Measurements from ENCODE around the gene ZNF652. TPM values are rescaled to one million over a fixed set of nuclear protein-coding genes. Genes with fewer than 3 reads are reported as not detected.
"Not testable (repeated sequence)": the region's sequence is repeated elsewhere in the genome, so short reads cannot be mapped to it uniquely, and the experiment has no call there.

ZNF652 gene
- polyA plus RNA-seq, 1 experiment, result 5.3 TPM

DNA sequence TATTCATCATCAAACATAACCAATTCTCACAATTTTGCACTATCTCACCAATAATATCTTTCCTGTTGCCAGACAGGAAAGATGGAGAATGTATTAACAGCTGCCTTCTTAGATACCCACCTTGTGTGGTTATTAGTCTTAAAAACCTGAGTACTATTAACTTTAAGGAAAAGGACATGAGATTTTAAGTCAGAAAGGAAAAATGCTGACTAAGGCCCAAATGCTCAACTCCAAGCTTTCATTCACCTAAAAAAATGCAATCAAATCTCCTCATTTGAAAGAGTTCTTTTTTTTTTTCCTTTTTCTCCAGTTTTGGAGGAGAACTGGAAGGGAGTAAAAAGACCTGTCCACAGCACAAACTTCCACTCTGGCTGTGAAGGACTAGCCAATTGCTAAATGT lies 70.1 kb downstream of the ZNF652 start:
- no peak overlapping the region for H3K4me3 ChIP-seq (ENCODE audit: low read depth, low read length)
- CTCF ChIA-PET, result interaction anchor here (0.7 to 5.0 kb wide), 10 partner anchors 8 to 1713 kb away, joined by 3 to 23 read pairs (median 8); no protein-coding TSS in a partner anchor
- no peaks in the 10 kb centered on the region for H3K27me3 ChIP-seq (ENCODE audit: control insufficient read depth, insufficient read depth, low read length)
- POLR2A ChIA-PET, result no interaction called here
- no peak for DNase-seq (ENCODE audit: low read depth)
- no peaks in the 10 kb centered on the region; the same call in 1 of the 2 replicates for H3K36me3 ChIP-seq (ENCODE audit: control insufficient read depth, insufficient read depth, low read length)
- TF ChIP-seq, protein P1, sequence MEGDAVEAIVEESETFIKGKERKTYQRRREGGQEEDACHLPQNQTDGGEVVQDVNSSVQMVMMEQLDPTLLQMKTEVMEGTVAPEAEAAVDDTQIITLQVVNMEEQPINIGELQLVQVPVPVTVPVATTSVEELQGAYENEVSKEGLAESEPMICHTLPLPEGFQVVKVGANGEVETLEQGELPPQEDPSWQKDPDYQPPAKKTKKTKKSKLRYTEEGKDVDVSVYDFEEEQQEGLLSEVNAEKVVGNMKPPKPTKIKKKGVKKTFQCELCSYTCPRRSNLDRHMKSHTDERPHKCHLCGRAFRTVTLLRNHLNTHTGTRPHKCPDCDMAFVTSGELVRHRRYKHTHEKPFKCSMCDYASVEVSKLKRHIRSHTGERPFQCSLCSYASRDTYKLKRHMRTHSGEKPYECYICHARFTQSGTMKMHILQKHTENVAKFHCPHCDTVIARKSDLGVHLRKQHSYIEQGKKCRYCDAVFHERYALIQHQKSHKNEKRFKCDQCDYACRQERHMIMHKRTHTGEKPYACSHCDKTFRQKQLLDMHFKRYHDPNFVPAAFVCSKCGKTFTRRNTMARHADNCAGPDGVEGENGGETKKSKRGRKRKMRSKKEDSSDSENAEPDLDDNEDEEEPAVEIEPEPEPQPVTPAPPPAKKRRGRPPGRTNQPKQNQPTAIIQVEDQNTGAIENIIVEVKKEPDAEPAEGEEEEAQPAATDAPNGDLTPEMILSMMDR (IDR thresholded peaks at IDR 0.05; ENCODE audit: insufficient read depth, low read depth, low read length), result no peak

DNA sequence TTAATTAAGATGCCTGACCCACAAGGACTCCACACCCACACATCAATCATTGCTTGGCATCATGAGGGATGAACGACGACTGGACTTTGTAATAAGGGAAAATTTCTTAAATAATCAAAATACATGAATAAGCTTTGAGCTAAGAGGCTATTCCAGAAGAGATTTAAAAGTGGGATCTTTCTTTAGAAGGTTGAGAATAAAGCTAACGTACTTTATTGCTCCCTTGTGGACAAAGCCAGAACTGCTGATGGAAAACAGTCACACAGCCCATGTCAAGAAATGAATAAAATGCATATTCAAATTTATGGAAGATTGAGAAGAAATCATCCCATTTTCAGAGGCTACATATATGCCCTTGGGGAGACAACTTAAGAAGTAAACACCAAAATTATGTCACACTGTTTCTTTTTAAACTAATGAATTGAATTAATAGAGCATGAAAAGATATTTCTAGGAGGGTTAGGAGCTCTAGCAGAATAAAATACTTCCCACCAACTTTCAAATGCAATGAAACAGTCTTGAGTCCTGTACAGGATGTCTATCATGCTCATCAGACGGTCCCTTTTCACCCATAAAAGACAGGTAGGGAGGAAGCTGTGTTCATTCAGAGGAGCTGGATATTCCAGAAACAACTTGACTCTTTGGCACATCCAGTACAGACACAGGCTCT lies 71.2 kb downstream of the ZNF652 start:
- H3K27me3 ChIP-seq (ENCODE audit: control insufficient read depth, insufficient read depth, low read length), result no peaks in the 10 kb centered on the region
- H3K4me3 ChIP-seq (ENCODE audit: low read depth, low read length), result no peak overlapping the region
- ChIA-PET POLR2A (no interaction called here), CTCF (interaction anchor here (0.7 to 5.0 kb wide), 26 partner anchors 8 to 143 kb away, joined by 3 to 23 read pairs (median 5); partner anchors contain the start of gene PHOSPHO1)
- H3K36me3 ChIP-seq (ENCODE audit: control insufficient read depth, insufficient read depth, low read length), result no peaks in the 10 kb centered on the region; the same call in 1 of the 2 replicates
- TF ChIP-seq, protein P1 (IDR thresholded peaks at IDR 0.05; ENCODE audit: insufficient read depth, low read depth, low read length), result peak; percentile 75
- DNase-seq (ENCODE audit: low read depth), result no peak

DNA sequence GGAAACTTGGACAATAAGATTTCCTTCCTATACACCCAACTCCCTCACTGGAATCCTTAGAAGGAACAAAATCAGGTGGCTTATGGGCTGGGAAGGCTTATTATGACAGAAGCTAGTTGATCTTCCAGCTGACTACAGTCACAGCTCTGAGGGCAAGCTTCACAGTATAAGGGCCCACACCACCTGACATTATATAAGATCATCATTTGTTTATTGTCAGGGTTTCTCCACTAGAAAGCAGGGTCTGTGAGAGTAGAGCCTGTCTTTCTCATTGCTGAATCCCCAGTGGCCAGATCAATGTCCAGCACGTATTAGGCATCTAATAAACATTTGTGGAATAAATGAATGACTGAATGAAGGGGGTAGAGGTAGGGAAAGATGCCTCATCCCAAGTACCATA lies 73.7 kb downstream of the ZNF652 start:
- TF ChIP-seq, protein P1 (IDR thresholded peaks at IDR 0.05; ENCODE audit: insufficient read depth, low read depth, low read length), result no peak
- DNase-seq (ENCODE audit: low read depth), result no peak
- Histone ChIP-seq H3K36me3 (ENCODE audit: control insufficient read depth, insufficient read depth, low read length) (no peaks in the 10 kb centered on the region; the same call in 1 of the 2 replicates), H3K4me3 (ENCODE audit: low read depth, low read length) (no peak overlapping the region), H3K27me3 (ENCODE audit: control insufficient read depth, insufficient read depth, low read length) (no peaks in the 10 kb centered on the region)
- CTCF ChIA-PET, result interaction anchor here (5.0 kb wide), 1 partner anchor 10 kb away, joined by 21 read pairs; no protein-coding TSS in a partner anchor
- POLR2A ChIA-PET, result no interaction called here

DNA sequence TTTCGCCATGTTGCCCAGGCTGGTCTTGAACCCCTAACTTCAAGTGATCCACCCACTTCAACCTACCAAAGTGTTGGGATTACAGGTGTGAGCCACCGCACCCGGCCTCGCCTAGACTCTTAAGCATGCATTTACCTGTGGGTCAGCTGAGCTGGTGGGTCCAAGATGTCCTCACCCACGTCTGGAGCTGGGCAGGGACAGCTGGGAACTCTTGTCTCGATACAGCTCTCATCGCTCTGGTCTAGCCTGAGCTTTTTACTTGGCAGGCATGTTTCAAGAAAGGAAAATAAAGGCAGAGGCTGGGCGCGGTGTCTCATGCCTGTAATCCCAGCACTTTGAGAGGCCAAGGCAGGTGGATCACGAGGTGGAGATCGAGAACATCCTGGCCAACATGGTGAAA lies 74.6 kb downstream of the ZNF652 start:
- Histone ChIP-seq H3K4me3 (ENCODE audit: low read depth, low read length) (no peak overlapping the region), H3K36me3 (ENCODE audit: control insufficient read depth, insufficient read depth, low read length) (no peaks in the 10 kb centered on the region; the same call in 1 of the 2 replicates), H3K27me3 (ENCODE audit: control insufficient read depth, insufficient read depth, low read length) (no peaks in the 10 kb centered on the region)
- TF ChIP-seq, protein P1 (IDR thresholded peaks at IDR 0.05; ENCODE audit: insufficient read depth, low read depth, low read length), result no peak
- POLR2A ChIA-PET, result no interaction called here
- CTCF ChIA-PET, result no interaction called here
- DNase-seq (ENCODE audit: low read depth), result no peak

DNA sequence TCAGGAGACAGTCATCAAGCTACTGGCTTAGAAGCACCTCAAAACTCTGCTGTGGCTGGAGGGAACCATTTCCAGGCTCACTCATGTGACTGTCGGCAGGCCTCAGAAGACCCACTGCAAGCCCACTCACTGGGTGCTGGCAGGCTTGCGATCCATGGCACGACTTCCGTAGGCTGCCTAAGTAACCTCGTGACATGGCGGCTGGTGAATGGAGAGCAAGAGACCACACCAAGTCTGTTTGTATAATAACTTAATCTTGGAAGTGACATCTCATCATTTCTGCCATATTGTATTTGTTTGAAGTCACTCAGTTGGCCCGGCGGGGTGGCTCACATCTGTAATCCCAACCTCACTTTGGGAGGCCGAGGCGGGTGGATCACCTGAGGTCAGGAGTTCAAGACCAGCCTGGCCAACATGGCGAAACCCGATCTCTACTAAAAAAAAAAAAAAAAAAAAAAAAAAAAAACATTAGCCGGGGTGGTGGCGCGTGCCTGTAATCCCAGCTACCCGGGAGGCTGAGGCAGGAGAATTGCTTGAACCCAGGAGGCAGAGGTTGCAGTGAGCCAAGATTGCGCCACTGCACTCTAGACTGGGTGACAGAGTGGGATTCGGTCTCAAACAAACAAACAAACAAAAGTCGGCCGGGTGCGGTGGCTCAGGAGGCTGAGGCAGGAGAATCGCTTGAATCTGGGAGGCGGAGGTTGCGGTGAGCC lies 75.6 kb downstream of the ZNF652 start:
- DNase-seq (ENCODE audit: low read depth); H3K36me3 ChIP-seq (ENCODE audit: control insufficient read depth, insufficient read depth, low read length); POLR2A ChIA-PET; H3K27me3 ChIP-seq (ENCODE audit: control insufficient read depth, insufficient read depth, low read length); H3K4me3 ChIP-seq (ENCODE audit: low read depth, low read length); CTCF ChIA-PET: not testable (repeated sequence)

Measured in BJ (cell line).